HG03045 (cell line): ENCODE measurements around the gene PJA1.

Experiments used
- ATAC-seq: cut with Tn5 transposase; IDR thresholded peaks from one replicate; pipeline ENCODE4 v1.9.1; 2021; ENCODE audit warnings: mild to moderate bottlenecking, moderate library complexity; ENCODE audit not compliant: unreplicated experiment

The PJA1 gene

DNA sequence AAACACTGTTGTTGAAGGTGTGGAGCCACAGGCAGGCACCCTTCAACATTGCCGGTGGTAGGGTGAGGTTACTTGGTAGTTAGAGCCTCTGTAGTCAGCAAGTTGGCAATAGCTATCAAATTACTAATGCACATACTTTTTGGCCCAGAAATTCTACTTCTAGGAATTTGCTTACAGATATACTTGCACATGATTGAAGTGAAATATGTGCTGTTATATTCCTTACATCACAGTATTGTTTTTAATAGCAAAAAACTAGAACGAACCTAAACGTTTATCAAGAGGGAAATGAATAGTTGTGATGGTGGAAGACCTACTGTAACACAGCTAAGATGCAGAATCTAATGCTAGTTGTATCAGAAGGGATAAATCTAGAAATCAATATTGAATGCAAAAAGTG, 7.7 kb upstream of the PJA1 start:
- no peak for ATAC-seq

DNA sequence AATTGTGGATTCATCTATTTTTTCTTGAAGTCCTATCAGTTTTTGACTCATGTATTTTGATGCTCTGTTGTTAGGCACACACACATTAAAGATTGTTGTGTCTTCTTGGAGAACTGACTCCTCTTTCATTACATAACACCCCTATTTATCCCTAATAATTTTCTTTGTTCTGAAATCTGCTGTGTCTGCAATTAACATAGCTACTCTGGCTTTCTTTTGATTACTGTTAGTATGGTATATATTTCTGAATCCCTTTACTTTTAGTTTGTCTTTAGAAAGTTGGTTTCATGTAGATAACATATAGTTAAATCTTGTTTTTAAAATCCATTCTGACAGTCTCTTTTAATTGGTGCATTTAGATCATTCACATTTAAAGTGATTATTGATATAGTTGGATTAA, 5.1 kb upstream of the PJA1 start:
- no peak for ATAC-seq

DNA sequence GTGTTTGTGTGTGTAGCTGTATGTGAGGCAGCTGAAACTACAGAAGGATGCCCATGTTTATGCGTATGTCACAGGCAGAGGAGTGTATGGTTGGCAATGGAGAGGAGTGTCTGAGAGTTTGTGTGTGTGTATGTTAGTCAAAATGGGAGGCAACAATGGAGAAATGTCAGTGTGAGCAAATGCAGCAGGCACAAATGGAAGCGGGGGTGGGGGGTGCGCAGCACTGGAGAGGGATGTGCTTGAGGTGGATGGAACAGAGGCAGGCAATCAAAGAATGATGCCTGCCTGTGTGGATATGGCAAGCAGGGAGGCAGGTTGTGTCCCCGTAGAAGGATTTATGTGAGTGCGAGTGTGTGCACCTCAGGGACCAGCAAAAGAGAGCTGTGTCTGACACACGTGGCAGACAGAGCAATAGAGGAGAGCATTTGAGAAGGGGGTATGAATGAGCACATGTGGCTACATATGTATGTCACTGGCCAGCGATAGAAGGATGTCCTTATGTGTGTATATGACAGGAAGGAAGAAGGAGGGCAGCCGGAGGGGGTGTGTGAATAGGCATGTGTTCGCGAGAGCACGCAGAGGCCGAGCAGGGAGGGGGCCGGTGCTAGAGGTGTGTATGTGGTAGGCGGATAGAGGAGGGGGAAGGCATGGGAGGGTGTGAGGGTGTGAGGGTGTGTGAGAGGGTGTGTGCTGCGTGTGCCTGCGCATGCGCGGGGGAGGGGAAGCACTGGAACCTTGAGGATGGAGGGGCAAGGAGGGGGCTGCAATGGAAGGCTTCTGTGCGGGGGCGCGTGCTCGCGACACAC, 1.1 kb downstream of the PJA1 start:
- no peak for ATAC-seq

DNA sequence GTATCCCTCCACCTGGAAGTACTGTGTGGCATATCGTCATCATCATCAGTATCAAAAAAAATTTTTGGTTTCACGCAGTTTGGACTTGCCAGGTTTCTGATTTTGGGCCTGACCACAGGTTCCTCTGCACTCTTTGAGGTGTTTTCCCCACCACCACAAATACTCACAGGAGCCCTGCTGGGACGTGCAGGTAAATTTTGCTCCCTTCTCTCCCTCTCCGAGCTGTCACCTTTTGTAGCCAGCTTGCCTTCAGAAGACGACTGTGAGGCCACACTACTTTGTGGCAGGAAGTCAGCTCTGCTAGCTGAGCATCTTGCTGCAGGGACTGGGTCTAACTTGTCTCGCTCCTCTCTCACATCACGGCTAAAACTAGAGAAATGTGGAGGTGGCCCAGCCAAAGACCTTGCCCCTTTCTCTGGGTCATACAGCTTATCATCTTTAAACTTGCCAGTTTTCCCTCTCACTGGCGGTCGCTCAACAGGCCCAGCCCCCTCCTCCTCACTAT, 2.8 kb downstream of the PJA1 start:
- ATAC-seq, result no peak

DNA sequence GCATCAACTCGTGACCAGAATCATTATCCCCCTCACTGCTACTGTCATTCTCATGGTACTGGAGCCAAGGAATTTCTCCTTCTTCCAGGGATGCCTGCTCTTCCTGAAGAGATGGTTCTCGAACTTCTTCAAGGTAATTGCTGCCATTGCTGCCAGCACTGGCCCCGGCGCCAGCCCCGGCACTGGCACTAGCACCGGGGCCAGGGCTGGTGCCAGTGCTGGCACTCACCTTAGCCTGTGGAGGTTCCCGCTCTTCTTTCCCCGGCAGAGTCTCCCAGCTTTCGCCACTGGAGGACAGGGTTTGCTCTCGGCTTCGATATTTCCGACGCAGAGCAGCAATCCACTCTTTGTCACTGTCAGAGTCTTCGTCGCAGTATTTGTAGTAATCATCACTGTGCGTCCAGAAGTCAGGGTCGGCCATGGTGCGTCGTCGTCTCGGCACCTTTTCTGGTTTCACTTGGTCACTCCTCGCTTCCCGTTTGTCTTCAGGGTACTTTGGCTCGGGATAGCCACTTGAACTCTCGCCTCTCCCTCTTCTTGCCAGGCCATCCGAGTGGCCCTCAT, 3.4 kb downstream of the PJA1 start:
- ATAC-seq, result no peak

DNA sequence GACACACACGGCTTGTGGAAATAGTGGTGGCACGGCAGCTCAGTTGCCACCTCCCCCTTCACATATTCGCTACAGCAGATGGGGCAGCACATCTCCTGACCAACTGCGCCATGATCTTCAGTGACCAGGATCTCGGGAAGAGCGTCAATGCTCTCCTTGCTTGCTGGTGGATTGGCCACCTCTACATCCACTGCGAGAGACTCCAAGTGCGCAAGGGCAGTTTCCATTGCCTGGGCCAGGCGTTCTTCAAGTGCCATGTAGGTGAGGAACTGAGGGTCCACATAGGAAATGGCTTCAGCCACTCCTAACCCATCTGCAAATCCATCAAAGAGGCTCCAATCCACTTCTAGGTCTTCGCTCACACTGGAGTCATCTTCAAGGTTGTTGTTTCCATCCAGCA, 3.9 kb downstream of the PJA1 start:
- no peak for ATAC-seq

DNA sequence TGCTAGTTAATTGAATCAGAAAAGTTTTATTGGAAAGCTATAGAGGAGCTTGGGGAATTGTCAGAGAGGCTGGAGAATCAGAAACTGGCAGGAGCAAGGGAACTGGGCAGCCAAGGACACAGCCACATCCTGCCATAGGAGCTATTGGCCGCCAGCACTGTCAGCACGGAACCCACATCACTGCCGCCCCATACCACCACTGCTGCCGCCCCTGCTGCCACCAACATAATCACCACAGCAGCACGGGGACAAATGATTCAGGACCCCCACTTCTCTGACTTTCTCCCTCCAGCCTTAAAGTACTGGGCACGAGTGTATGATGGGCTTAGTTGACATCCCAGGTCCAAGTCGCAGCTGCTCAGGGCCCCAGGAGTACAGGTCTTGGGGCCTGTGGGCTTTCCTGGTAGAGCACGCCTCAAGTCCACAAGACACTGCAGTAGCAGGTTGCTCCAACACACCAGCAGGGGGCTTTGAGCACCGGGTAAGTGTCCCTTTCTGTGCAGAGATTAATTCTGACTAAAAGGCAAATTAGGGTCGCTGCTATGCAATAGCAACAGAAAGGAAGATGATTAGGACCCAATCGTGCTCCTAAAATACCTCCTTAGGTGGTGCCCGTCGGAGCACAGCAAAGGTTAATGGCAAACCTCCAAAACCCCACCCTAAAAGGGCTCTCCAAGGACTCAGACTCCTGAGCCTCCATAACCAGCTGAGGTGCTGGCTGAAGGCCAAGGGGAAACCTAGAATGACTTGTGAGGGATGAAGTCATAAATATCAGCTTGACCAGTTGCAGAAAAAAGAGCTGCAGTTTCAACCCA, 6.9 kb downstream of the PJA1 start:
- peak; percentile 64 for ATAC-seq

DNA sequence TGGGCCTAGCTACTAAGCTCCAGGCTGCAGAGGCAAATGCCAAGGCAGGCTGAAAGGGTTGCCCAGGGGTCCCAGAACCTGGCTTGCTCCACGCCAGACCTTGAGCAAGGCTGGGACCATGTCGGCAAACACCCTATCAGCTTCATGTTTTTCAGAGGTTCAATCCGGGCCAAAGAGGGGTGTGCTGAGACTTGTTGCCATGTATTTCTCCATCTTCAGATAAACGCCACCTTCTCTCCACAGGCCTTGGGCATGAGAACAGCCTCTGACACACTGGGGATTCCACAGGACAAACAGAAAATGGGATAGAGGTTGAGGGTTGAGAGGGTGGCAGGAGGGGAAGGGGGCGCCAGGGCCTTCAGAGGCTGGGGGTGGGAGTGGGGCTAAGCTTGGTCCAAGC, 8.6 kb downstream of the PJA1 start:
- ATAC-seq, result no peak

DNA sequence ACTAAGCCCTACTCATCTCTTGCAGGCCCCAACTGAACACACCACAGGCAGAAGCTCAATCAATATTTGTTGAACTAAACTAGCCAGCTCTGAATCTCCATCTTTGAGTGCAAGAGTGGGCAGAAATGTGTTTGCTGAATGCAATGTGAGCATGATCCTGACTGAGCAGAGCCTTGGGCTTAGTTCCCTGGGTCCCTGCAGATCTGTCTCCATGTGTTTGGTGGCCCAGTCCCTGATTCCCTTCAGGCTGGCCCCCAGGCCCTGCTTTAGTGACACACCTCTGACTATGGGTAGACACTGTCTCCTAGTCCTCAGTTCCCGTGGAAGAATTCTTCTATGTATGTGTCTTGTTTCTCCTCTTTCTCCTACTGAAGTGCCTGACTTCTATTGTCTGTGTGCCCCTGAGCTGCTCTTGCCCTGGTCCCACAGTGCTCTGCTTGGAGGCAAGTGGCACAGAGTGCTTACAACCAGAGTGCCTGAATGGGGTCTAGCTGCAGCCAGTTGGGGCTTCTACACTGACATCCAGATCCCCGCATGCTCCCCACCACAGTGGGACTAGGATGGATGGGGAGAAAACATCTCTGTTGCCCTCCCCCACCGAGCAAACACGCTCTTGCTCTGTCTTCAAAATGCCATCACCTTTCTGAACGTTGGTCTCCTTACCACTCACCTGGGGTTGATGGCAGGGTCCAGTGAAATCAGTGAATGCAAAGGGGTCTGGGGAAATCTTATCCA, 9.3 kb downstream of the PJA1 start:
- no peak for ATAC-seq

DNA sequence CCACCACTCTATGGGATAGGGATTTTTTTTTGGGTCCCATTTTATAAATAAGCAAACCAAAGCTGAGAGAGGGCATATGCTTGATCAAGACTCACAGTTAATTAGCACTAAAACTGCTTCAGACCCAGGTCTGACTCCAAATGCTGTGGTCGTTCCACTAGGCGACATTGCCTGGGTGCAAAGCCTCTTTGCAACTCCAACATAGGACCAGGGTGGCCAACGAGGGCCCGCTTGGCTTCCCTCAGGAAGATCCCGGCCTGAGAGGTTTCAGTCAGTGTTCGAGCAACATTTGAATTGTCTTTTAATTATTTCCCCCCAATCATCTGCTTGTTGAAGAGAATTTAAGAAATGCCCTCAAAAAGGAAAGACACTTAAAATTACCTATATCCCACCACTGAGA, 11.2 kb downstream of the PJA1 start:
- no peak for ATAC-seq

DNA sequence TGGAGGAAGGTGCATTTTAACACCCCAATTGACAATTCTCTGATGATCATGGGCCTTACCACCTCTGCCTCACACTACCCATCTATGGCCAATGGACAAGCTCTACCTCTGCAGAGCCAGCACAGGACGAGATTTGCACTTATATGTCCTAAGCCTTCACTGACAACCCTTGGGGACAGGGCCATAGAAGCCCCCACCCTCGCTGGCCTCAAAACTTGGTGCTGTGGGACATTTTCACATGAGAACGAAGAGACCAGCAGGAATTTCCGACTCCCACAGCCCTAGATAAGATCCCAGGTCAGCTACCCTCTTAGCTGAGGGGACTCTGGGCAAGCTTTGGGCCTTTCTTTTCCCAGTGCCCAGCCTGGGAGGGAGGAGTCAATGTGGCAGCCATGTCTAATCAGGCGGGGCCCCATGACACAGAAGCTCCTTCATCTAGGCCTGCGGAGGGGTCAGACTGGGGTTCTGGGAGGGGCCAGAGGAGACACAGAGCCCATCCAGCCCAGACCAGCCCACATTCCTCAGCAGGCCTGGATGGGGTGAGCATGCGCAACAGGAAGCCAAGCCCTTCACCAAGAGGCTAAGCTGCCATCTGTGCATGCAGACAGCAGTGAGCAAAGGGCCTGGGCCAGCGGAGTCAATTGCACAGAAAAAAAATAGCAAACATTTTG, 12.1 kb downstream of the PJA1 start:
- ATAC-seq, result no peak

DNA sequence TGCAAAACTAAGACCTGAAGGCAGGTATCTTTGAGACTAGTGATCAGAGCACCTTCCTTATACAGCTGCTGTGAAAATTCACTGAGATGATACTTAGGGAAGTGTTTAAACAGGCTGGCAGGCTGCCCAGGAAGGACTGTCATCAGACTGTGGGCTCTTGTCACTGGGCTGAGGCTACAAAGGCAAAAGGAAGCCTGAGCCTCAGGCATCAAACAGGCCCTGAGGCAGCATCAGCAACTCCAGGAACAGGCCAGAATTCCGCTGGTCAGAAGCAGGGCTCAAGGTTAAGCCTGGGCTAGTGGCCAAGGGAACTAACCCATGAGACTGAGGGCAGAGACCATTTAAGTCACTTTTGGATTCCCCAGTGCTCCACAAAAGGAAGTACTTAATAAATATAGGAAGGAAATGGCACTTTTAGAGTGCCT, 12.8 kb downstream of the PJA1 start:
- ATAC-seq, result no peak

DNA sequence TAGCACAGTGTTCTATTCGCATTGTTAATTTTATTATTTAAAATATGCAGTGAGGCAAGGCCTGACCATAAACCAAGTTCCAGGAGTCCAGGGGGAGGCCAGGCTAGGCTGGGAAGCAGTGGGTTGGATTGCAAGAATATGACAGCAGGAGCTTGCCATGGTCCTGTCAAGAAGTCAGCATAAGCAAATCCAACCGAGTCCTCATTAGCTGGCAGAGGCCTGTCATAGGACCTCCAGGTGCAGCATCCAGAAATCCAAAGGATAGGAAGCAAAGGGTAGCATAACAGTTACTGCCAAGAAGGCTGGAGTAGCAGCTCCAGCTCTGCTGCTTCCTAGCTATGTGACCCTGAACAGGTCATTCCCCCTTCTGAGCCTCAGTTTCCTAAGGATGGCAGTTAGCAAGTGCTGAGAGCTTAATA, 13.4 kb downstream of the PJA1 start:
- ATAC-seq, result no peak

DNA sequence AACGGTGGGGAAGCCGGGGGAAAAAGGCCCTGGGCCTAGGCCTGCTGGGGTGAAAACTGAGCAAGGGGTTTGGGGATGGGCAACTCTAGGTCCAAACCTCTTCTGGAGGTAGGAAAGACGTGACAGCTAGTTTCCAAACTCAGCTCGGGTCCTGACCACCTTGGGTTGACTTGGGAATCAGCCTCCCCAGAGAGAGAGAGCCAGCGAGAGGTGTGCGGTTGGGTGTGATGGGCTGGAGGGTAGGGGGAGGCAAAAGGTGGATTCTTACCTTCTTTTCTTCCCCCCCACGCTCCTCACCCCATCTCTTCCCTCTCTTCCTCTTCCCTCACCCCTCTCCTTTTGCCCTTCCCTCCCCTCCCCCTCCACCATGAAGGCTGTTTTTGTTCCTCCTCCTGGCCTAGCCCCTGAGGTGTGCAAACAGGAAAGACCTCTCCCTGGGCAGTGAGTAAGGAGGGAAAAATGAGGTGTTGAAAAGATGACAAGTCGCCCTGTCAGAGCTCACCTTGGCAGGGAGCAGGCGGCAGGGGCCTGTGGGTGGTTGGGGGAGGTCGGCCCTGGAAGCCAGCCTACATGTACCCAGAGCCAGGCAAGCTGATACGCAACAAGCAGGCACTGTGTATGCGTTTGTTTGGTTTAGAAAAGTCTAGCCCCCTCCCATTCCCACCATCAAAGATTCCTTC, 14.8 kb downstream of the PJA1 start:
- no peak for ATAC-seq

DNA sequence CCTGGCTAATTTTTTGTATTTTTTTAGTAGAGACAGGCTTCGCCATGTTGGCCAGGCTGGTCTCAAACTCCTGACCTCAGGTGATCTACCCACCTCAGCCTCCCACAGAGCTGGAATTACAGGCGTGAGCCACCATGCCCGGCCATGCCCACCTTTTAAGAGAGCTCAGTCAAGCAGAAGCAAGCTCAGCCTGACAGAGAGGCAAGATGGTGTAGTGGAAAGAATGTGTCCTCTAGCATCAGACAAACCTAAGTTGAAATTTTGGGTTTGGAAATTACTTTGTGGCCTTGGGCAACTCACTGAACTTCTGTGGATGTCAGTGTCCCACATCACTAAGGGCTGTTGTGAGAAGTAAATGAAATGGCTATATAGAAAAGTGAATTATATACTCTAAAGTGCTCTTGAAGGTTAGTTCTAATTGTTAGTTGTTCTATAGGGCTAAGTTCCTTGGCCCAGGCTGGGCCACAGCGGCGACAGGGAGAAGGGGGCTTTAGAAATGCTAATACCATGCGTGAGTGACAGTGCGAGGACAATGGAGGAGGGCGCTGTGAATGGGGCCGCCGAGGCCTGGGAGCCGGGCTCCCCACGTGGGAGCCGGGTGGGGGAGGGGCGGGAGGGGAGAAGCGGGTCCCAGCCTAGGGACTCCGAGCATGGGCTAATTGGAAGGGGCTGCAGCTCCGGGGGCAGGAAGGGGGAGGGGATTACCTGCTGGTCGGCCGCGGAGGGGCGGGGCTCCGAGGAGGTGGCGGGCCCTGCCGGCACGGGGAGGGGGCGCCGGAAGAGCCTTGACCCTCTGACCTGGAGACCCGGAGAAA, 15.6 kb downstream of the PJA1 start:
- no peak for ATAC-seq

DNA sequence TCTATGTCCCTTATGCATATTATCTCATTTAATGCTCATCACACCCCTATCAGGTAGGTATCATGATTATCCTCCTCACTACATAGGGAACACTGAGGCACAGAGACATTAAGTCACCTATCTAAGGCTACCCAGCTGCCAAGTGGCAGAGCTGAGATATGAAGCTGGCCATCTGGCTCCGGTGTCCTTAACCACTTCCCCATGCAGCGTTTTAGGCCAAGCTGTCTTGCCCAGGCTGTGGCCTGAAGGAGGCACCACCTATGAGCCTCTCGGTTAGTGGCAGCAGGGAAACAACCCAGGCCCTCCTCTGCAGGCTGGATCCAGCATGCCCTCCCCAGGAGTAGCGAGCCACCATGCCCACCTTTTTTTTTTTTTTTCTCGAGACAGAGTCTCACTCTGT, 16.3 kb downstream of the PJA1 start:
- ATAC-seq, result no peak

DNA sequence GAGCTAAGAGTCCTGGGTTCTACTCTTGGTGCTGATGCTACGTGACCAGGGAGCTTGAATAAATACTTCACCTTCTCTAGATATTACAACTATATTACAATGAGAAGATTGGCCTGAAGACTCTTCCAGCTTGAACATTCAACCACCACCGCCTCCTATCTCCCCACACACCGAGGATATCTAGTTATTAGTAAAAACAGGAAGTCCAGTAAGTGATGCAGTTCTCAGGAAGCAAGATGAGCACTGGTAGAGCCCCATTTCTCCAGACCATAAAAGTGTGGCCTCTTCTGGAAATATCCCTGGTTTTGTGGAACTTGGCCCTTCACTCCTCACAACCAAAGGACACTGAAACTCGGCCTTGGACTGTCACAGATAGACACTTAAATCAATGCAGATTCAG, 18.5 kb downstream of the PJA1 start:
- no peak for ATAC-seq

DNA sequence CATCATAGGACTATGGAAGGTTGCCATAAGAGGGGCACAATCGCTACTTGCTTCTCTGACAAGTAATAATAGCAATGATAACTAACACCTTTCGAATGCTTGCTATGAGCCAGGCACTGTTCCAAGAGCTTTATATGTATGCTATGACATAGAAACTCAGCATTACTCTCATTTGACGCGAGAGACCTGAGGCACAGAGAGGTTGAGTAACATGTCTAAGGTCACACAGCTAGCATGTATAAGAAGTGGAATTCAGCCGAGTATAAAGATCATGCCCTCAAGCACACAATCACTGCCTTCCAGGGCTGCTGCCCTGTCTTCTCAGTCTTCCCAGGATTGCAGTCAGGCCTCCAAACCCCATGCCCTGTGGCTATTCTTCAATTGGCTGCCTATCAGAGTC, 19.5 kb downstream of the PJA1 start:
- ATAC-seq, result no peak
